T-cell (primary cell): ENCODE data around the gene SLK. TPM values are rescaled to one million over a fixed set of nuclear protein-coding genes. Genes with fewer than 3 reads are reported as not detected.

Experiments used
- ATAC-seq, 4 experiments: fragments of 200-7000 bp in 3 of 4; fragments of 150-1000 bp in 1 of 4; cut with Tn5 transposase; replicated peaks in 1 of 4; 1 replicate in 3 of 4; 2 replicates in 1 of 4; pipeline ENCODE4 v1.10.0; 2021; ENCODE audit warnings: moderate library complexity in 3 of 4, mild to moderate bottlenecking in 2 of 4, moderate number of reproducible peaks in 1 of 4
- CTCF ChIA-PET, 2 donors: fragments of 300-600 bp; sonication (Branson Sonifier 250); formaldehyde crosslinking; loops; one replicate each; lab custom pipeline; 2022; ENCODE audit warnings: antibody characterized with exemption in 2 of 2; lab: Charles Lee
- POLR2A ChIA-PET, 2 donors: fragments of 300-600 bp; sonication (Branson Sonifier 250); formaldehyde crosslinking; loops; one replicate each; lab custom pipeline; 2022; ENCODE audit warnings: antibody characterized with exemption in 2 of 2; lab: Charles Lee
- DNase-seq, 35 experiments: peaks; one replicate each; pipeline versions ENCODE4 v3.0.0 to v3.0.0-alpha.2; 2013 to 2023
- H3K27ac ChIP-seq: one replicate; pipeline ENCODE4 v1.5.1; 2013; ENCODE audit warnings: low read length
- H3K27me3 ChIP-seq, 2 experiments: replicated peaks in 1 of 2; 1 replicate in 1 of 2; 2 replicates in 1 of 2; pipeline versions ENCODE4 v1.6.1 to v1.7.0; 2013; ENCODE audit warnings: low read length in 1 of 2, mixed read lengths in 1 of 2; ENCODE audit not compliant: control insufficient read depth in 2 of 2, insufficient read depth in 2 of 2; ENCODE audit errors: extremely low read depth in 1 of 2
- H3K36me3 ChIP-seq, 2 donors: 1 replicate in 1 of 2; 2 replicates in 1 of 2; pipeline versions ENCODE4 v1.6.1 to v1.7.0; 2013; ENCODE audit warnings: low read length in 1 of 2; ENCODE audit not compliant: control insufficient read depth in 2 of 2, insufficient read depth in 1 of 2; ENCODE audit errors: extremely low read depth in 1 of 2
- H3K4me1 ChIP-seq, 2 experiments: 1 replicate in 1 of 2; 2 replicates in 1 of 2; pipeline versions ENCODE4 v1.6.1 to v1.7.0; 2013; ENCODE audit warnings: low read length in 2 of 2, mixed read lengths in 1 of 2; ENCODE audit not compliant: insufficient read depth in 2 of 2, control insufficient read depth in 1 of 2; ENCODE audit errors: extremely low read depth in 1 of 2
- H3K4me3 ChIP-seq, 2 donors: 1 replicate in 1 of 2; 2 replicates in 1 of 2; pipeline versions ENCODE4 v1.5.1 to v1.7.0; 2013; ENCODE audit warnings: mild to moderate bottlenecking in 2 of 2, low read length in 1 of 2, moderate library complexity in 1 of 2; ENCODE audit not compliant: control insufficient read depth in 1 of 2; ENCODE audit errors: extremely low read depth in 1 of 2
- H3K9me3 ChIP-seq: 2 replicates; pipeline ENCODE4 v1.7.0; 2013
- H3K27ac Mint-ChIP-seq, 2 donors: one replicate each; pipeline ENCODE4 v1.8.0; 2020 to 2021; ENCODE audit warnings: mild to moderate bottlenecking in 2 of 2, mixed read lengths in 2 of 2
- H3K27me3 Mint-ChIP-seq, 2 donors: one replicate each; pipeline ENCODE4 v1.8.0; 2021 to 2022; ENCODE audit warnings: mixed read lengths in 2 of 2
- H3K36me3 Mint-ChIP-seq: one replicate; pipeline ENCODE4 v1.8.0; 2021; ENCODE audit warnings: mixed read lengths
- H3K4me1 Mint-ChIP-seq, 3 donors: one replicate each; pipeline ENCODE4 v1.8.0; 2020 to 2022; ENCODE audit warnings: mixed read lengths in 3 of 3, mild to moderate bottlenecking in 1 of 3
- H3K4me3 Mint-ChIP-seq, 3 donors: one replicate each; pipeline ENCODE4 v1.8.0; 2020 to 2022; ENCODE audit warnings: mild to moderate bottlenecking in 3 of 3, mixed read lengths in 3 of 3, moderate library complexity in 3 of 3
- H3K9me3 Mint-ChIP-seq, 3 donors: one replicate each; pipeline ENCODE4 v1.8.0; 2020 to 2022; ENCODE audit warnings: mixed read lengths in 3 of 3
- WGBS: methylation state at CpG from one replicate; pipeline ENCODE4 v1.1.5; 2013; ENCODE audit warnings: missing lambda C conversion rate; ENCODE audit not compliant: insufficient coverage; 5-methylcytosine and 5-hydroxymethylcytosine counted together
- total RNA-seq, 35 experiments: library from RNA in 6 of 35; stranded (reverse) in 6 of 35; fragments of 120-200 nt in 1 of 35; gene quantifications; one replicate each; pipeline versions ENCODE4 v1.2.1 to v1.2.4 and lab custom pipeline; 2013 to 2026

SLK gene
- total RNA-seq, 5 donors from 2014 or later (not counting 1 experiment from before 2014, with no cell fraction given), result 20.9 to 30.4 (median 27.3) TPM

DNA sequence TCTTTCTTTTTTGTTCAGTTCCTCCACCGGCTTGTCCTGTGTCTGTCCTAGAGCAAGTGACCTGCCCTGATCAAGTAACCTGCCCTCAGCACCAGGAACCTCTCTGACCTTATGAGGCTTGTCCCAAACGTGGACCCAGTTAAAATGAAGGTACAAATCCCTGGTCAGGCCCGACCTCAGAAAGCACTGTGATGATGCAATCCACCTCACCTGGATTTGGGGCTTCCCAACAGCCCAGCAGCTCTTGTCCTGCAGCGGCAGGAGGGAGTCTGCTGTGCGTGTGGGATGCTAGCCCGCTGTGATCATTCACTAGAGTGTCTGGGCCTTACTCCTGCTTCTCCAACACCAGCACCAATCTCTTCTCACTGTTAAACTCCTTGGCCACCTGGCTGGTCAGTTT lies 107.6 kb downstream of the SLK start:
- no peak for ATAC-seq
- Mint-ChIP-seq H3K4me1 (peaks cover 0 to 8% (median 0%) of the 10 kb centered on the region in 3 donors), H3K4me3 (no peak overlapping the region), H3K9me3 (no peaks in the 10 kb centered on the region), H3K27ac (no peak overlapping the region), H3K27me3 (no peaks in the 10 kb centered on the region), H3K36me3 (no peaks in the 10 kb centered on the region)
- Histone ChIP-seq H3K4me1 (no peaks in the 10 kb centered on the region), H3K9me3 (no peaks in the 10 kb centered on the region), H3K27ac (no peak overlapping the region), H3K36me3 (no peaks in the 10 kb centered on the region), H3K4me3 (no peak overlapping the region), H3K27me3 (peaks cover 0 to 7% of the 10 kb centered on the region in 2 experiments)
- no peak for DNase-seq
- ChIA-PET POLR2A (no interaction called here), CTCF (no interaction called here)
- 82% methylated on average over 4 of the region's 6 CpGs for WGBS

- H3K27me3 ChIP-seq, result peaks cover 0 to 7% of the 10 kb centered on the region in 2 experiments
- no CpG with 5 or more reads among the region's 3 CpGs for whole genome bisulfite sequencing
- no peaks in the 10 kb centered on the region for H3K36me3 ChIP-seq
- POLR2A ChIA-PET, result no interaction called here
- no peak overlapping the region for H3K27ac ChIP-seq
- no peak for ATAC-seq
- H3K4me1 ChIP-seq, result no peaks in the 10 kb centered on the region
- H3K27ac Mint-ChIP-seq, result no peak overlapping the region
- H3K27me3 Mint-ChIP-seq, result no peaks in the 10 kb centered on the region
- H3K4me1 Mint-ChIP-seq, result peaks cover 0 to 8% (median 0%) of the 10 kb centered on the region in 3 donors
- CTCF ChIA-PET, result no interaction called here
- no peak overlapping the region for H3K4me3 ChIP-seq
- no peak overlapping the region for H3K4me3 Mint-ChIP-seq
- no peaks in the 10 kb centered on the region for H3K9me3 ChIP-seq
- H3K36me3 Mint-ChIP-seq, result no peaks in the 10 kb centered on the region
- no peaks in the 10 kb centered on the region for H3K9me3 Mint-ChIP-seq
- DNase-seq, result no peak
Observed at GRCh38 chr10:104076743-104077160, 109.8 kb downstream of the SLK start.

DNA sequence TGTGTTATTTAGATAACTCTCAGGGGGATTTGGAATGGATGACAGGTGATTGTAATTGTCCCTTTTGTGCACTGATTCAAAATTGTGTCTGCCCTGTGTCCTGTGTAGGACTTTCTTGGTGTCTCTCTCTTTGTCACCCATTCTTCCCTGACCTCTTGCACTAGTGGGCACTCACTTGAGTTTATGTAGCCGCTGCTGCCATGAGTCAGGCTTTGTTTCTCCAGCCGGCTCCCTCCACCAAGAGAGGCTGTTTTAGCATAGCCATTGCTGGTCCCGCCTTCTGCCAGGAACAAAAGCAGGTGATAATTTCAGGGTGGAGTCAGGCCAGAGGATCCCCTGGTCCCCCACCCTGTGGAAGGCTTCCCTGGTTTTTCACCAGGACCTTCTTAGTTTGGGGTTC lies 110.3 kb downstream of the SLK start:
- Mint-ChIP-seq H3K9me3 (no peaks in the 10 kb centered on the region), H3K4me1 (peaks cover 0 to 8% (median 0%) of the 10 kb centered on the region in 3 donors), H3K27ac (no peak overlapping the region), H3K36me3 (no peaks in the 10 kb centered on the region), H3K4me3 (no peak overlapping the region), H3K27me3 (no peaks in the 10 kb centered on the region)
- H3K36me3 ChIP-seq, result no peaks in the 10 kb centered on the region
- ATAC-seq, result no peak
- WGBS, result 90% methylated on average over 2 of the region's 3 CpGs
- CTCF ChIA-PET, result interaction anchor here (1.2 kb wide), 2 partner anchors 9 to 364 kb away, joined by 3 to 4 read pairs; no protein-coding TSS in a partner anchor
- no peak overlapping the region for H3K4me3 ChIP-seq
- H3K27me3 ChIP-seq, result peaks cover 0 to 7% of the 10 kb centered on the region in 2 experiments
- H3K9me3 ChIP-seq, result no peaks in the 10 kb centered on the region
- POLR2A ChIA-PET, result no interaction called here
- DNase-seq, result no peak
- no peak overlapping the region for H3K27ac ChIP-seq
- no peaks in the 10 kb centered on the region for H3K4me1 ChIP-seq

DNA sequence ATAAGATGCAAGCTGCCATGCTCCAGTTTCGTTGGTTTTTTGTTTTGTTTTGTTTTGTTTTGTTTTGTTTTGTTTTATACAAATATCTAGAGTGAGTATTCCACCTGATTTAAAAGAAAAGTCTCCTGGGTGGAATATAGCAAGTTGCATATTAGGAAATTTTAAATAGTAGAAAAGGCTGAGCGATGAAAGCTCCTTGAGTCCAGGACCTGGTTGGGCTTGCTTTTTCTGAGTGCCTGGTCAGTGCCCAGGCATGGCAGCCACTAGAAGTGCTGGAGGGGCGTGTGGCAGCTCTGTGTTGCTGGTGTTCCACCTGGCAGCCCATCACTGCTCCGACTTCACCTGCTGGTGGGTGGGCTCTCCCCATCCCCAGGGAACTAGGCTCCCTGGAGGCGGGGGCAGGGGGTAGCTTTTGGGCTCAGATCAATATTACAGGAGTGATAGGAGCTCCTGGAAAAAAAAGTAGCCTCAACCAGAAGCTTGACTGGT lies 110.8 kb downstream of the SLK start:
- Histone ChIP-seq H3K36me3 (no peaks in the 10 kb centered on the region), H3K4me3 (no peak overlapping the region), H3K4me1 (no peaks in the 10 kb centered on the region), H3K27me3 (peaks cover 0 to 7% of the 10 kb centered on the region in 2 experiments), H3K9me3 (no peaks in the 10 kb centered on the region), H3K27ac (no peak overlapping the region)
- H3K27me3 Mint-ChIP-seq, result no peaks in the 10 kb centered on the region
- H3K36me3 Mint-ChIP-seq, result no peaks in the 10 kb centered on the region
- ChIA-PET POLR2A (no interaction called here), CTCF (interaction anchor here (1.2 kb wide), 2 partner anchors 9 to 364 kb away, joined by 3 to 4 read pairs; no protein-coding TSS in a partner anchor)
- ATAC-seq, result no peak
- peaks cover 0 to 4% (median 0%) of the 10 kb centered on the region in 3 donors for H3K4me1 Mint-ChIP-seq
- H3K4me3 Mint-ChIP-seq, result no peak overlapping the region
- no peak for DNase-seq
- no peaks in the 10 kb centered on the region for H3K9me3 Mint-ChIP-seq
- H3K27ac Mint-ChIP-seq, result no peak overlapping the region
- 100% methylated on average over 1 of the region's 5 CpGs for WGBS

Other genes starting within 250 kb of the SLK start
- 10 to 100 TPM in 2 of 5 donors, 1 to 10 TPM in 3; 5.8 to 11.8 (median 9.8) TPM for gene SH3PXD2A, start 111.6 kb upstream of the SLK start, total RNA-seq
- 10 to 100 TPM; 37.6 to 47.5 (median 41.8) TPM for gene STN1, start 49.0 kb upstream of the SLK start, total RNA-seq
- under 1 TPM in 1 of 5 donors, not detected in 4; 0.16 TPM for gene COL17A1, start 118.7 kb downstream of the SLK start, total RNA-seq
- 10 to 100 TPM in 2 of 5 donors, 1 to 10 TPM in 3; 9.0 to 11.3 (median 9.7) TPM for gene SFR1, start 155.0 kb downstream of the SLK start, total RNA-seq